Ascending aorta (tissue), 2 donors: ENCODE data around the gene OR4C3. TPM values are rescaled to one million over a fixed set of nuclear protein-coding genes. Genes with fewer than 3 reads are reported as not detected.
"Not testable (repeated sequence)": the region's sequence is repeated elsewhere in the genome, so short reads cannot be mapped to it uniquely, and the experiment has no call there.

Experiments used
- DNase-seq, 2 donors: peaks; one replicate each; pipeline ENCODE4 v3.0.0-alpha.2; 2019; ENCODE audit warnings: low spot score in 2 of 2
- H3K27ac ChIP-seq, 2 donors: fragments of 200-600 bp; sonication (generic); one replicate each; pipeline ENCODE4 v1.5.1; 2016 to 2017; ENCODE audit warnings: mild to moderate bottlenecking in 1 of 2
- H3K27me3 ChIP-seq: fragments of 200-600 bp; sonication (generic); one replicate; pipeline ENCODE4 v1.5.1; 2017
- H3K36me3 ChIP-seq, 2 donors: fragments of 200-600 bp; sonication (generic); one replicate each; pipeline ENCODE4 v1.5.1; 2016
- H3K4me1 ChIP-seq, 2 donors: fragments of 200-600 bp; sonication (generic); one replicate each; pipeline ENCODE4 v1.5.1; 2016 to 2017; ENCODE audit warnings: mild to moderate bottlenecking in 1 of 2
- H3K4me3 ChIP-seq, 2 donors: fragments of 200-600 bp; sonication (generic); one replicate each; pipeline ENCODE4 v1.5.1; 2016 to 2017; ENCODE audit warnings: mild to moderate bottlenecking in 1 of 2
- H3K9me3 ChIP-seq, 2 donors: fragments of 200-600 bp; sonication (generic); one replicate each; pipeline ENCODE4 v1.5.1; 2016
- CTCF ChIP-seq, 3 experiments: fragments of 200-600 bp in 2 of 3; fragments of 450-650 bp in 1 of 3; sonication (generic) in 2 of 3; IDR thresholded peaks; one replicate each; pipeline ENCODE4 v1.5.1; 2016 to 2019; ENCODE audit warnings: antibody characterized with exemption in 3 of 3, mild to moderate bottlenecking in 1 of 3, moderate library complexity in 1 of 3
- intact Hi-C: fragments of 100-400 bp; cut with DNase I; formaldehyde crosslinking; loops from one replicate; pipeline ENCODE4 v1.15.1; 2023
- total RNA-seq: library from RNA; depleted of rRNA; stranded (reverse); fragments of >200 nt; gene quantifications from one replicate; pipeline ENCODE4 v1.1.0, GENCODE V29; 2016

Gene OR4C3
- total RNA-seq: not detected

- H3K9me3 ChIP-seq, H3K4me1 ChIP-seq, intact Hi-C loops, H3K4me3 ChIP-seq, DNase-seq, H3K36me3 ChIP-seq, H3K27ac ChIP-seq, H3K27me3 ChIP-seq: not testable (repeated sequence)
Measured at GRCh38 chr11:48324620-48325019, at the start of gene OR4C3. OR4C3 (plus strand) TSS chr11:48324920; CDS start chr11:48325022, 102 bp downstream.

- Histone ChIP-seq H3K27me3 (no peaks in the 10 kb centered on the region), H3K9me3 (no peaks in the 10 kb centered on the region), H3K36me3 (no peaks in the 10 kb centered on the region), H3K4me1 (no peaks in the 10 kb centered on the region), H3K27ac (no peak within 1 kb of the TSS), H3K4me3 (no peak within 1 kb of the TSS)
- intact Hi-C loops: no loop called here
- no peak for DNase-seq
- no peak for TF ChIP-seq CTCF (IDR thresholded peaks at IDR 0.05)
Measured at GRCh38 chr11:48305923-48306322, 18.8 kb upstream of the OR4C3 start, which contains the start of gene OR4S1. OR4S1 (plus strand) TSS chr11:48306223; CDS start chr11:48306223, 0 bp downstream.

GRCh38 chr11:48307760-48308386, 16.8 kb upstream of the OR4C3 start:
- DNase-seq: no peak
- no peaks in the 10 kb centered on the region for H3K9me3 ChIP-seq
- H3K36me3 ChIP-seq: no peaks in the 10 kb centered on the region
- H3K4me3 ChIP-seq: no peak overlapping the region
- no peak overlapping the region for H3K27ac ChIP-seq
- intact Hi-C loops: no loop called here
- no peaks in the 10 kb centered on the region for H3K4me1 ChIP-seq
- peak in 2 of 3 experiments; percentile 49 to 60 for TF ChIP-seq CTCF (IDR thresholded peaks at IDR 0.05)
- no peaks in the 10 kb centered on the region for H3K27me3 ChIP-seq

GRCh38 chr11:48313590-48313989, 11.1 kb upstream of the OR4C3 start:
- H3K36me3 ChIP-seq, H3K9me3 ChIP-seq, DNase-seq, H3K4me3 ChIP-seq, H3K27me3 ChIP-seq, H3K4me1 ChIP-seq, intact Hi-C loops, H3K27ac ChIP-seq: not testable (repeated sequence)

- H3K27ac ChIP-seq, H3K9me3 ChIP-seq, H3K27me3 ChIP-seq, H3K36me3 ChIP-seq, H3K4me3 ChIP-seq, DNase-seq, H3K4me1 ChIP-seq, intact Hi-C loops: not testable (repeated sequence)
Measured at GRCh38 chr11:48319813-48320212, 4.9 kb upstream of the OR4C3 start.

GRCh38 chr11:48341466-48341865, 16.7 kb downstream of the OR4C3 start:
- no peak for TF ChIP-seq CTCF (IDR thresholded peaks at IDR 0.05)
- no peaks in the 10 kb centered on the region for H3K9me3 ChIP-seq
- intact Hi-C loops: no loop called here

GRCh38 chr11:48342505-48342904, 17.8 kb downstream of the OR4C3 start:
- H3K27ac ChIP-seq, H3K36me3 ChIP-seq, intact Hi-C loops, H3K4me3 ChIP-seq, H3K27me3 ChIP-seq, DNase-seq, H3K4me1 ChIP-seq, H3K9me3 ChIP-seq: not testable (repeated sequence)

More at GRCh38 chr11:48341466-48341865, 16.7 kb downstream of the OR4C3 start:
- Histone ChIP-seq H3K4me3 (no peak overlapping the region), H3K4me1 (no peaks in the 10 kb centered on the region), H3K36me3 (no peaks in the 10 kb centered on the region), H3K27ac (no peak overlapping the region), H3K27me3 (no peaks in the 10 kb centered on the region)
- DNase-seq: no peak

GRCh38 chr11:48346286-48346685, 21.6 kb downstream of the OR4C3 start:
- H3K4me3 ChIP-seq, DNase-seq, H3K4me1 ChIP-seq, intact Hi-C loops, H3K27me3 ChIP-seq, H3K36me3 ChIP-seq, H3K9me3 ChIP-seq, H3K27ac ChIP-seq: not testable (repeated sequence)
